ENCODE results near the gene ART4.

Gene ART4

DNA sequence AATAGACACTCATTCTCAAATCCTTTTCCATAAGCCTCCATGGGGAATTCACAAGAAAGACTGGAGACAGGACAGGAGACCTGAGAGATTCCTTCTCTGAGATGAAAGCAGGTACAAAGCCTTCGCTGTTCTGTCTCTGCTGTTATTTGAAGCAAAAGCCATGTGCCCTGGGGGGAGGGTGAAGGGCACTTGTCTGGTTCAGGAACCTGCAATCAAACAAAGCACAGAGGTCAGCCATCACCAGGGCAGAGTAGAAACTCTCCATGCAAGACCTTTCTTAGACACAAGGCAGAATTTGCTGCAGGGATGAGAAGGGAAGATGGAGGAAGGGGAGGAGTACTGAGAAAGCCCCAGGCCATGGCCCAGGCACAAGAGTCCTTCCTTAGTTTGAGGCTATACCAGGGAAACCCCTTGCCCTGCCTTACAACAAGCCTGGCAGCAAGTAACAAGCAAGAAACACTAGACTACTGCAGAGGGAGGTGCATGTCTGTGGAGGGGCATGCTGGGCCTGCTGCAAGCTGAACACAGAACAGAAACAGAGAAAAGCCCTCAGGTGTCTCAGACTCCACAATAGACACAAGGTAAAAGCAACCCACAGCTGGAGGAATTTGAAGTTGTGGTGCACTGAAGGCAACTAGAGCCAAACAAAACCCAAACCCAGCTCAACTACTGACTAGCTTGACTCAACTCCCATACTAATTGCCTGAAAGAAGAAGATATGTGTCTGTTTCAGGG is 7.8 kb upstream of the ART4 start:
- DNase-seq (ENCODE audit: low spot score) = no peak

DNA sequence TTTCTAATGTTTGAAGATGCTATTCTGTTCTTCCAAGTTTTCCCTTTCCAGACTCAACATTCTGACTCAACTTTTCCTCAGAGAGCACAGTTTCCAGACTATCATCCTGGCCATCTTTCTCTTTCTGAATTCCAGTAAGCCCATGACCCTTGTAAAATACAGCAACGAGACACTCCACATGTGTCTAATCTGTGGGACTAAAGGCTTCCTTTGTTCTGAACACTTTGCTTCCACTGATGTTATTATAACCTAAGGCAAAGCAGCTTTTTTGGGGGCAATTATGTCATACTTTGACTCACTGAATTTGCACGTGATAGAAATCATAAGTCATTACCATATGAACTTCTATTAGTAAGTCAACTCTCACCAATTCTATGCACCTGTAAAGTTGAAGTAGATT is 6.3 kb upstream of the ART4 start:
- no peak for DNase-seq (ENCODE audit: low spot score)

DNA sequence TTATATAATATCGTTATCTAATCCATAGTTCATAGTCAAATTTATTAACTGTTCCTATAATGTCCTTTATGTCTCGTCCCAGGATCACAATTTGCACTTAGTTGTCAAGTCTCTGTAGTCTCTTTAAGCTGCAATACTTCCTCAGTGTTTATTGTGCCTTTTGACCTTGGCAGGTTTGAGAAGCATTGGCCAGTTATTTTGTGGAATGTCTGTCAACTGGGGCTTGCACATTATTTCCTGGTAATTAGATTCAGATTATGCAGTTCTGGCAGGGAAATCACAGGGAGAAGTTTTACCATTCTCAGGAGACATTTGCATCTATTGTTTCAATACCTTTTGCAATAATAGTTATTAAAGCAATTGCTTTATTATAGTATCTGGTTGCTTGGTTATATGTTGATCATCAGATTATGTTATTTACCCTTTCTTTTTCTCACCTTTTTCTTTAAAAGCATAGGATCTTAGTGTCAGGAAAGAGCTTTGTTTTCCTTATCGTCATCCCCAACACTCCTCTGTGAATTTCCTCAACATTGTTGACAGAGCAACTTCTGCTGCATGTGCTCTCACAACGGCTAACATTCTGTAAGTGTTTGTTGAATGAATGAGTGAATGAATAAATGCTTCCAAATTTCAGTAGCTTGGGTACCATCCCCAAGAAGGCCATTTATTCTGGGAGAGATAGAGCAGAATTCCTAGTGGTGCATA is 3.7 kb upstream of the ART4 start:
- no peak for DNase-seq (ENCODE audit: low spot score)

DNA sequence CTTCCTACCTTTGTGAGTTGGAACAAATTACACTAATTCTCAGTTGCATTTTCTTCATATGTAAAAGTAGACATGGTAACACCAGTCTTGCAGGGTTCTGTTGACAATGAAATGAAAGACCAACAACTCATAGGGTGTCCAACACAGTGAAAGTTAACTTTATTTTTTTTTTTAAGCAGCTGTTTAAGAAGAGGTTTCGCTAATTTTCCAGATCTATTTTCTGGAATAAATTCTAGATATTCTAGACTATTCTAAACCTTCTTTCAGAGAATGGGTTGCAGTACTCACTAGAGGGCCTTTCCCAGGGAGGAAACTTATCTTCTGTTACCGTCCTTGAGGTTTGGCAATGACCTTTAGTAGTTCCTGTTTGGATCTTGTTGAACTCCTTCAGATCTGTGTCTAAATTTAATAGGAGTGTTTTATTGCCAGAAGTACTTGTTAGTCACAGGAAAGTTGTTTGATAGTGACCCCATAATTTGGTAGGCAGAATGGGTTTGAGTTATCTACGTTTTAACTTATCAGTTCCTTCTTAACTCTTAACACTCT is 2.8 kb upstream of the ART4 start:
- no peak for DNase-seq (ENCODE audit: low spot score)

DNA sequence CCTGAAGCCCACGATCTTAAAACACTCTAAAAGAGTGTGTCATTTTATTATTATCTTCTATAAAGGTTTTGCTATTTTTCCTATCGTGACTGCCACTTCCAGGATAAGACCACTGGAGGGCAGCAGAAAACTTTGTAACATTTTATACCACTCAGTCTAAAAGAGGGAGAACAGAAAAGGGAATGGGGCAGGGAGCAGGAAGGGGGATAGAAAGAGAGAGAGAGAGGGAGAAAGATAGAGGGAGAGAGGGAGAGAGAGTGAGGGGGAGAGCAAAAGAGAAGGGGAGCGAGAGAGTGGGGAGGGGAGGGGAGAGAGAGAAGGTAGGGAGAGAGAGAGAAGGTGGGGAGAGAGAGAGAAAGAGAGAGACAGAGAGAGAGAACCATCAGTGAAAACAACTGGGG is 2.0 kb upstream of the ART4 start:
- peak; percentile 57 for DNase-seq (ENCODE audit: low spot score)

DNA sequence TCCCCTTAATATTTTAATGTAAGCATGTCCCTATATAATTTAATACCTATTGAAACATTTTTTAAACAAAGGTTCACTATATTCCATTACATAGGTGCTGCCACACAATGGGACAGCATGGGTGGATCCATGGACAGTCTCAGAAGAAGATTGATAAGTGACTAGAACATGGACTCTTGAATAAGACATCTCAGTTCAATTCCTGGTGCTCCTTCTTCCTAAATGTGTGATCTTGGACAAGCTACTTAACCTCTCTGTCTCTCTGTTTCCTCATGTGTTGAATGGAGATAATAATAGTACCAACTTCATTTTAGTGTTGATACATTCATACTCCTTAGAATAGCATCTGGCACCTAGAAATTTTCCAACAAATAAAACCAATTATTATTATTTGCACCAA is 1.1 kb upstream of the ART4 start:
- no peak for DNase-seq (ENCODE audit: low spot score)

DNA sequence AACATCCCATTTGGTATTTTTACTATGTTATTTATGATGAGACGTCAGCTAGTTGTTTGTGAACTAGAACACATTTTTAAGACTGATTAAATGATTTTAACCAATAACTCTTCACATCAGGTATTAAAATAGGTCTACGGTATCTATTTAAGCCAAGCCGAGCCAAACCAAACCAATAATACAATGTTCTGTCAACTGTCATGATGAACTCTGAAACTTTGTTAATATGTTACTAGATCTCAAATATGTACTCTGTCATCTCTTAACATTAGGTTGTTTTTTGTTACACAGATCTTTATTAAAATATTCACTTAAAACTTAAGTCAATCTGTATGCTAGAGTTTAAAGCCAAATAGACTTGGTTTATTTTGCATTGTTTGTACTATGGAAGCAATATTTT is 1.0 kb downstream of the ART4 start:
- DNase-seq (ENCODE audit: low spot score) = no peak

DNA sequence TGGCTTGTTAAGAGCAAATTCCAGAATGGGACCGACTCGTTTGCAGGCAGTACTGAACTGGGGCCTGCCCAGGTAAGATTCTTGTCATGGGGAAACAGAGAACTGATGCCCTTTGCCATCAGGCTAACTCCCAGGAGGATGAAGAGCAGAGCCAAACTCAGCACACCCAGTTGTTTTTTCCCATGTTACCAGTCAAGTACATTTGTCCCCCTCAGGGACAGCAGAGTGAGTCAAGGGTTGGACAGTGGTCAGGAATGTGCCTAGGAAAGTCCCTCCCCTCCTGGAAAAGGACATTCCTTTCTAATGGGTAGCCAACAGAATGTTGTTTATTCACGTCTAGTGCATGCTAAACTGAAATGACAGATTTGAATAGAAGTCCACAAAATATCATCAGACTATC is 1.6 kb downstream of the ART4 start:
- no peak for DNase-seq (ENCODE audit: low spot score)

DNA sequence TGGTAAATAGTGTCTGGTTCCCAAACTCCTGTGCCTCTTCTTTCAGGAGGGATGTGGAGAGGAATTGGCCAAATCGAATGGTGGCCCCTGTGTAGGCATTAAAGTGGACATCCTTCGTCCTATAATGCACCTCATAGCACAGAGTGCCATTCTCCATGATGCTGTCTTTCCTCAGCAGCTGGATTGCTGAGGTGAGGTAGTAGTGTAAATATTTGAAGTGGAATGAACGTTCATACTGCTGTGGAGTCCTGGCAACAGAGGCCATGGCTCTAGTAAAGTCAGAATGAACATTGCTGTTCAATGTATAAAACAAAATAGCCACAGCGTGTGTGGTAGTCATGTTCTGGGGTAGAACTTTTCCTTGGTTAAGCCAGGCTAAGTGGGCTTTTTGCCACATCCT is 2.7 kb downstream of the ART4 start:
- DNase-seq (ENCODE audit: low spot score) = no peak

DNA sequence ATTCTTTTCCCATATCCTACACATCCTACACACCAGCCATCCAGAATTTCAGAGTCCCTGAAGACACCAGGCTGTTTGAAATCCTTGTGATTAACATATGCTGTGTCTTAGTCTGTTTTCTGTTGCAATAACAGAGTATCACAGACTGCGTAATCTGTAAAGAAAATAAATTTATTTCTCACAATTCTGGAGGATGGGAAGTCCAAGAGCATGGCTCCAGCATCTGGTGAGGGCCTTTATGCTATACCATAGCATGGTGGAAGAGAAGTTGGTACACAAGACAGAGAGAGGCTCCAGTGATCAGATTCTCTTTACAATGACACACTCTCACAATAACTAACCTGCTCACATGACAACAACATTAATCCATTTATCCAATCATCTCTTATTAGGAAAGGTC is 4.1 kb downstream of the ART4 start:
- DNase-seq (ENCODE audit: low spot score) = no peak

DNA sequence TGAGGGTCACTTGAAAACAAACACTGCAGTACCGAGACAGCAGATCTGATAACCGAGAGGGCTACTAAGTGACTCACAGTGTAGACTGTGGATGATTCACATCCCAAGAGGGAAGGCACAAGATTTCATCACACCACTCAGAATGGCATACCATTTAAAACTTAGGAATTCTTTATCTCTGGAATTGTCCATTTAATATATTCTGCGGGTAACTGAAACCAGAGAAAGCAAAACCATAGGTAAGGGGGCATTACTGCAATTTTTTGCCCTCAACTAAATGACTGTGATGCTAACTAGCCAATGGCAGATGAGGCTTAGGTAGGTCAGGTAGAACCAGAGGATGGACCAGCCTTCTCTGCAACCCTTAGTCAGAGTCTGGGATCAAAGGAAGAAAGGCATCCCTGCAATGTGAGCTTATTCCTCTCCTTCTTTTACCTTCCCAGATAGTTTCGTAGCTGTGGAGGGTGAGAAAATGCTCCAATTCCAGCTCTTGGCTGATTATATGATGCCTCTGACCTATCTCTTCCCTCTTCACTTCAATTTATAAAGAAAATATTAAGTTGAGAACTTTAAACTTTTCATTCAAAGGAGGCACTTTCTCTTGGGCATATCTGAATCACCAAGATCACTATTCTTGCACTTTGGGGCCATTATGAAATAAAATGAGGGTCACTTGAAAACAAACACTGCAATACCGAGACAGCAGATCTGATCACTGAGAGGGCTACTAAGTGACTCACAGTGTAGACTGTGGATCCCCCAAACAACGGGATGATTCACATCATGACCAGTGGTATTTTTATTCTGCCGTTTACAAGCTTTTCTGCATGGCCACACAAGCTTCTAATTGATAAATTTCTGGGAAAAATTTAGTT is 6.8 kb downstream of the ART4 start:
- no peak for DNase-seq (ENCODE audit: low spot score)

DNA sequence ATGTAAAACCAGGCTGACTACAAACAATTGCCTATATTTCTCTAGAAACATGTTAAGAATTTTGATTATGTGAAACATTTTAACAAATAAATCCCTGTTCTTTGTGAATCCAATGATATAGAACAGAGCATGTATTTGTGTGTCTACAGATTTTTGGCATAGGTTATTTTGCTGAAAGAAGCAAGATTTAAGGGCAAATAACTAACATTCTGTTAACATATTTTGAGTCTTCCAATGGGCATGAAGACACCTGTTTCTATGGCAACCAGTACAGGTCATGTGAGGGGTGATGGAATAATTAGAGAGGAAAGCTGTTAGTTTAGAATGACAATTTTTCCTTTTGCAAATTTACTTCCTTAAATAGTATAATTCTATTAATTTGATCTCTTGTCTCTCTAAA is 8.8 kb downstream of the ART4 start:
- DNase-seq (ENCODE audit: low spot score) = no peak

DNA sequence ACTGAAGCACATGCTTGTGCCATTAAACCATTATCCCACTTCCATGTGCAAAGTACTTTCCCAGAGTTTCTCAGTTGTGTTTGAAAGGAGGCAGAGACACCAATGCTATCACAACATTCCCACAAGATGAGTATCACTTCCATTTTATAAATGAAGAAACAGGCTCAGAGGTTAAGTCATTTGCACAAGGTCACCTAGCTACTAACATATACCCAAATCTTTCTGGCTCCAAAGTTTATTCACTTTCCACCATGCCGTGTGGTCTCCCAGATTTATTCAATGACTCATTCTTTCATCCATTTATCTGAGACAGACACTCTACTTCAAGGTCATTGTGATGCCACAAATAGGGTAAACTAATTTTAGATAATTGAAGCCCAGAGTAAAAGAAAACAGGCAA is 9.4 kb downstream of the ART4 start:
- DNase-seq (ENCODE audit: low spot score) = no peak

DNA sequence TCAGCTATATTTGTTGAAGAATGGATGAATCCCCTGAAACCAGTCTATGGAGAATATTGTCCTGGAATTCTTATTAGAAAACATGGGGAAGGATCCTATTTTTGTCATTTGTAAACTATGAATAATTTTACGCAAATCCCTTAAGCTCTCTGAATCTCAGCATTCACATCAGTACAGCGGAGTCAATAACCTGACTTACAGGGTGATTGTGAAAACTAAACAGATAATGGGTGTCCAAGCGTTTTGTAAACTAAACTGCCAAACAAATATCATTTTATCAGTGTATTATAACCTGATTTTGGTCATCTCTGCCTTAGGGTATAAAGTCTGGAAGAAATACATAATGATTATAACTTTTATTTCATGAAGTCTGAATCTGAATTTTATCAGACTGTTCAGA is 10.0 kb downstream of the ART4 start:
- no peak for DNase-seq (ENCODE audit: low spot score)

DNA sequence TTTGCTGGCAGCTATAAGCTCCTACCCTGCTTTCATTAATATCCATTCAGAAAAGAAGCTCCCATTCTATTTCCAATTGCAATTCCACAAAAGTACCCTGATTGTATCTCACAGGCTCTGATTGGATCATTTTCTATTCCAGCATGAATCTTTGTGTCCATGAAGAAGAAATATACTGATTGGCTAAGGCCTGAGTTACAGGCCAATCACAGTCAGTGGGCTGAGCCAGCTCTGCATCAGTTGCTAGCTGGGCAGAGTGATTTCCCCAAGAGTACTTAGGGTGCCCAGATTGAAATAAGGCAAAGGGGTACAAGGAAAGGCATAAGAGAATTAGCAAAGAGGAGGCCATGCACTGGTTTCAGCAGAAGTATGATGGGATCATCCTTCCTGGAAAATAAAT is 14.4 kb downstream of the ART4 start:
- peak; percentile 79 for DNase-seq (ENCODE audit: low spot score)

DNA sequence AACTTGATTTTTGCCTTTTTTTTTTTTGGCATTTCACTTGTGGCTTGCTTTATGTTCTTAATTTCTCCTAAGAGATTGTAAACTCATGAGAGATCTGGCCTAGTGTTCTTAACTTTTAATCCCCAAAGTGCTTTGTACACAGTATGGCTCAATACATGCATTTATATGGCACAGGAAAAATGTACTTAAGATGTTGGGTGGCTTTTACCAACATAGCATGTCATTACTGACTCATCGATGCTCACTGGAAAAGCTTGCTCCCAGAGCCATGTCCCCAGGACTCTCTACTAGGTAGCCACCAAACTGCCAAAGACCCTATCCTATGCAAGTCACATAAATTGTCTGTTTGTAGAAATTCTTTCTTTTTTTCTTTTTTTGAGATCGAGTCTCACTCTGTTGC is 16.3 kb downstream of the ART4 start:
- no peak for DNase-seq (ENCODE audit: low spot score)

DNA sequence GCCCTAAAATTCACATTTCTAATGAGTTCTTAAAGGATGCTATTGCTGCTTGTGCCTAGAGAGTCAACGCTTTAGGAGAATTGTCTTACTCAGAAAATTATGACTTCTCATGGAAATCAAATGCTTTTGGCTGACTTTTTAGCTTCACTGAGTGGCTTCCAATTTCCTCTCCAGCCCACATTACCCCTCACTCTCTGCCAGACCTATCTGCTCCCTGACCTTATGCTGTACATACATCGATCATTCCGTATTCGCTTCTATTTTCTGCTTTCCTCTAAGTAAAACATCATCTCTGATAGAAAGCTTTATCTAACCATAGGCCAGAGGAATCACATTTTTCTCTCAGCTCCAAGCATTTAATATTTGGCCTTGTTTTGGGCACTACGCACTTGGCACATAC is 16.8 kb downstream of the ART4 start:
- no peak for DNase-seq (ENCODE audit: low spot score)

DNA sequence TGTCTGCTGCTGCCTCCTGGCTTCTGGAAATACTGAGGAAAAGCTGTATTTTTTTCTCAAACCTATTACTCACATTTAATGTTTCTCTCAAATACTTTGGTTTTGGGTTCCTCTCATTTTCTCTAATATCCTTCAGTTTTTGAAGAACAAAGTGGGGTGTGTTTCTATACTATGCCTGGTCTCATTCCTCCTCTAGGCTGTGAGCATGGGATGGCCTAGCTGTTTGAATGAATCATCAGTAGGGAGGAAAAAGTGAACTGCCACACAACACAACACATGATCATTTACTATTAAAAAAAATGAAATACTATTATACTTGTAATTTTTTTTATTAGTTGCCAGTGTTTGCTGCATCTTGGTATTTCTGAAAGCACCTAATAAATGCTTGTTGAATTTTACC is 18.1 kb downstream of the ART4 start:
- DNase-seq (ENCODE audit: low spot score) = no peak

DNA sequence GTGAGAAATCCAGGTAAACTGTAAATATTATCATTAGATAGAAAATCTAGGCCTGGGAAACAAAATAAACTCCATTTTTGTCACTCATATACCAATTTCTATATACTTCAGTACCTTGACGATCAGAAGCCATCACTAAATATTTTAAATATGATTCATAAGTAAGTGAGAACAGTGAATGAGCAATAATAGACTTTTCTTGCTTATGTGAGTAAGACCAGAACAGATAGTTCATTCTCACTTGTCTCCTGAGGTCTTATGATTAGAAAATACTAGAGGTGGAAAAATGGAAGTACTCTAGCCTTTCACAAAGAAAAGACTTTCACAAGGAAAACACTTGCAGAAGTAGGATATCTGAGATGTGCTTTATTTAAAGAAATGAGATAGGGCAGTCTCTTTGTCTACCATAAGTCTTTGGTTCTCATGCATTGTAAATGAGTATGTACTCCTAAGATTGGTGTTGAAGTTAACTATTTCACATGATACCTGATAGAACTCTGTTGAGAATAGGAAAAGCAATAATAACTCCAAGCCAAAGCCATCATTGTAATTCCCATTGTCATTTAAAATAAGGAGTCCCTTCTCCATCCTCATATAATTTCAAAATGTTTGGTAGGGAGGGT is 19.2 kb downstream of the ART4 start:
- DNase-seq (ENCODE audit: low spot score) = no peak

DNA sequence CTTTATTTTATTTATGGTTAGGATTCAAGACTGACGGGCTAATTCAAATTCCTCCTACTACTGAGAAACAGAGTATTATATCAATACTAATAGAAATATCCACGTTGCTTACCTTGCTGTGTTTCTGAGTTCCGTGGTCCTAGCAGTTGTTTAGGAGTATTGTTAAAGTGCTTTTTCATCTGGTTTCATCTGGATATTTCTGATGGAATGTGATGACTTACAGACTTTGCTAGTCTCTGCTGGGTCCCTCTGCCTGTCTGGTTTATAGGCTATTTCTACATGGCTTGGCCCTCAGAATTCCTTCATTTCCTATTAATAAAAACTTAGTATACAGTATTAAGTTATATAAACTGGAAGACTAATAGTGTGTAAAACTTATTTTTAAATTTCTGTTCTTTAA is 29.3 kb downstream of the ART4 start, which contains the start of gene SMCO3:
TSS of gene SMCO3 (minus strand) at position 169 of the 400 bp plus-strand sequence. CDS start 7,502 bp downstream, outside the sequence.
- no peak for DNase-seq (ENCODE audit: low spot score)

DNA sequence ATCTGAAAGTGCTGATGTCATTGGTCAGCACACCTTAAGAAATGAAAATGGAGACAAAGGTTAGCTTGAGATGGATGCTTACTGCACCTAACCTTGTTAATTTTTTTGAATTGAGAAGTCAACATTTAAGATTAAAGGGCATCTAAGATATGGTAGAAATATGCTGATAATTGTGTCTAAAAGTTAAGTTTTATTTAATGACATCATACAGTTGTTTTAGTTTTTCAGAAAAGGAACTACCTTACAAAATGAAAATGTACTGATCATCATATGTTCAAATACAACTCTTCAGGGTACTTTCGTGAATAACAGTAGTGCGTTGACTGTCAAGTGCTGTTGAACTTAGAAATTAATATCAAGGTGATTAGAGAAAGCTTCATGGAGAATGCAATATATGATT is 31.8 kb downstream of the ART4 start:
- no peak for DNase-seq (ENCODE audit: low spot score)

DNA sequence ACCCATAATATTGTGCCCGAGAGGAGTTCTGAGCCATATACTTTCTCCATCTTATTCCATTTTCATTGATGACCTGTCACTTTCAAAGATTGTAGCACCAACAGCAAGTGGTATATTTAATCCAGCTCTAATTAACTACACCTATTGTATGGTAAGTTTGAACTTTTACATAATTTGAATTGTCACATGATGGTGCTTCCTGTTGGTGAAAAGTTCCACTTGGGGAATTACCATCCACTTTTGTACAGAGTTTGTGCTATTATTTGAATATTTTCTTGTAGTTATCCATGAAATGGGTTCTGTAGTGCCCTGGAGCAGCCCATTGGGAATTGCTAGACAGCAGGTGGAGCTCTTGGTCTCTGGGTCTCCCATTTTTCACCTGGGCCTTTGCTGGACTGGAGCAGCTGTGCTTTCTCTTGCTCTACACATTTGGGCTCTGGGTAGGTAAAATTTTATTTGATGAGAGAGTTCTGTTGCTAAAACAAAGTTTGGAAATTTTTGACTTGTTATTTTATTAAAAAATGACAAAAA is 32.3 kb downstream of the ART4 start:
- no peak for DNase-seq (ENCODE audit: low spot score)

All from germinal center (tissue), 1 donor.